ENCODE measurements around the gene PCDHGC3. TPM values are rescaled to one million over a fixed set of nuclear protein-coding genes. Genes with fewer than 3 reads are reported as not detected.
A peak's percentile ranks its signal among the peaks of the same experiment; 100 is the strongest.
"Not testable (repeated sequence)": the region's sequence is repeated elsewhere in the genome, so short reads cannot be mapped to it uniquely, and the experiment has no call there.

Gene PCDHGC3
- polyA plus RNA-seq (ENCODE audit: insufficient read length in 4 of 4), result 100 to 1,000 TPM in 3 of 4 donors, 10 to 100 TPM in 1; 98.1 to 164 (median 115) TPM

DNA sequence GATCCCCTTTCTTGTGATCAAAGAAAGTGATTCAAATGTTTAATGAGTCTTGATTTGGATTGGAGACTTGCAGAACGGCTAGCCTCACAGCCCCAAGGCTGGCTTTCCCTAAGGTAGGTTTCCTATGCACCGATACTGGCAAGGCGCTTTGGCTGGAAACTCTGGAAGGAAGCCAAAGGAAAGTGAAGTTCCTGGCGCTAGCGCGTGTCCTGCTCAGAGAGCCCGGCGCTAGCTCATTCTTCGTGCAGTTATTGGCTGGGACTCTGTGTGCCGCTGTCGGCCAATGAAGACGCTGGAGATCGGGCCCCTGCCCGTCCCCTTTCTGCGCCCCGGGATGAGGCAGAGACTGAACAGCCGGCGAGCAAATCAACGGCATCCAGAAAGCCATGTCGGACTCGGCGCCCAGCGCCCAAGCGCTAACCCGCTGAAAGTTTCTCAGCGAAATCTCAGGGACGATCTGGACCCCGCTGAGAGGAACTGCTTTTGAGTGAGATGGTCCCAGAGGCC is at the start of gene PCDHGC3:
PCDHGC3 (plus strand) TSS at position 342 of the 507 bp plus-strand sequence; CDS start at position 493, 151 bp downstream.
- DNase-seq (ENCODE audit: low read depth in 4 of 4, low spot score in 3 of 4), result peak; percentile 79 to 90 (median 84)

DNA sequence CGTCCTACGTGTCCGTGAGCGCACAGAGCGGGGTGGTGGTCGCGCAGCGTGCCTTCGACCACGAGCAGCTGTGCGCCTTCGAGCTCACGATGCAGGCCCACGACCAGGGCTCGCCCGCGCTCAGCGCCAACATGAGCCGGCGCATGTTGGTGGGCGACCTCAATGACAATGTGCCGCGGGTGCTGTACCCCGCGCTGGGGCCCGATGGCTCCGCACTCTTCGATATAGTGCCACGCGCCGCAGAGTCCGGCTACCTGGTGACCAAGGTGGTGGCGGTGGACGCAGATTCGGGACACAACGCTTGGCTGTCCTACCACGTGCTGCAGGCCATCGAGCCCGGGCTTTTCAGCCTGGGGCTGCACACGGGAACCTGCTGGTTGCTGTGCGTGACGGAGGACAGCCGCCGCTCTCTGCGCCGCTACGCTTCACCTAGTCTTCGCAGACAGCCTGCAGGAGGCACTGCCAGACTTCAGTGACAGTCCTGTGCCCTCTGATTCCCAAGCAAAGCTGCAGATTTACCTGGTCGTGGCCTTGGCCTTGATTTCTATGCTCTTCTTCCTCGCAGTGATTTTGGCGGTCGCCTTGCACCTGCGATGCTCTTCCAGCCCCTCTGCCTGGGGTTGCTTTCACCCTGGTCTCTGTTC is 47.9 kb upstream of the PCDHGC3 start:
- no peak for DNase-seq (ENCODE audit: low read depth in 4 of 4, low spot score in 3 of 4)

DNA sequence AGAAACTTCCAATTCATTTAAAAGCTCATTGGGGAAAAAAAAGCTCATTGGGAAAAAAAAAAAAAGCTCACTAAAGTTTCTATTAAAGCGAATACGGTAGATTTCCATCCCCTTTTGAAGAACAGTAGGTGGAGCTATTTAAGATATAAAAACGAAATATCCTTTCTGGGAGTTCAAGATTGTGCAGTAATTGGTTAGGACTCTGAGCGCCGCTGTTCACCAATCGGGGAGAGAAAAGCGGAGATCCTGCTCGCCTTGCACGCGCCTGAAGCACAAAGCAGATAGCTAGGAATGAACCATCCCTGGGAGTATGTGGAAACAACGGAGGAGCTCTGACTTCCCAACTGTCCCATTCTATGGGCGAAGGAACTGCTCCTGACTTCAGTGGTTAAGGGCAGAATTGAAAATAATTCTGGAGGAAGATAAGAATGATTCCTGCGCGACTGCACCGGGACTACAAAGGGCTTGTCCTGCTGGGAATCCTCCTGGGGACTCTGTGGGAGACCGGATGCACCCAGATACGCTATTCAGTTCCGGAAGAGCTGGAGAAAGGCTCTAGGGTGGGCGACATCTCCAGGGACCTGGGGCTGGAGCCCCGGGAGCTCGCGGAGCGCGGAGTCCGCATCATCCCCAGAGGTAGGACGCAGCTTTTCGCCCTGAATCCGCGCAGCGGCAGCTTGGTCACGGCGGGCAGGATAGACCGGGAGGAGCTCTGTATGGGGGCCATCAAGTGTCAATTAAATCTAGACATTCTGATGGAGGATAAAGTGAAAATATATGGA is 45.2 kb upstream of the PCDHGC3 start, which contains the start of gene PCDHGA12:
PCDHGA12 (plus strand) TSS at position 176 of the 782 bp plus-strand sequence; CDS start at position 429, 253 bp downstream.
- no peak for DNase-seq (ENCODE audit: low read depth in 4 of 4, low spot score in 3 of 4)

DNA sequence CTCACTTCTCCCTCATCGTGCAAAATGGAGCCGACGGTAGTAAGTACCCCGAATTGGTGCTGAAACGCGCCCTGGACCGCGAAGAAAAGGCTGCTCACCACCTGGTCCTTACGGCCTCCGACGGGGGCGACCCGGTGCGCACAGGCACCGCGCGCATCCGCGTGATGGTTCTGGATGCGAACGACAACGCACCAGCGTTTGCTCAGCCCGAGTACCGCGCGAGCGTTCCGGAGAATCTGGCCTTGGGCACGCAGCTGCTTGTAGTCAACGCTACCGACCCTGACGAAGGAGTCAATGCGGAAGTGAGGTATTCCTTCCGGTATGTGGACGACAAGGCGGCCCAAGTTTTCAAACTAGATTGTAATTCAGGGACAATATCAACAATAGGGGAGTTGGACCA is 44.5 kb upstream of the PCDHGC3 start:
- DNase-seq (ENCODE audit: low read depth in 4 of 4, low spot score in 3 of 4), result no peak

DNA sequence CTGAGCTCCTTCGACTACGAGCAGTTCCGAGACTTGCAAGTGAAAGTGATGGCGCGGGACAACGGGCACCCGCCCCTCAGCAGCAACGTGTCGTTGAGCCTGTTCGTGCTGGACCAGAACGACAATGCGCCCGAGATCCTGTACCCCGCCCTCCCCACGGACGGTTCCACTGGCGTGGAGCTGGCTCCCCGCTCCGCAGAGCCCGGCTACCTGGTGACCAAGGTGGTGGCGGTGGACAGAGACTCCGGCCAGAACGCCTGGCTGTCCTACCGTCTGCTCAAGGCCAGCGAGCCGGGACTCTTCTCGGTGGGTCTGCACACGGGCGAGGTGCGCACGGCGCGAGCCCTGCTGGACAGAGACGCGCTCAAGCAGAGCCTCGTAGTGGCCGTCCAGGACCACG is 43.5 kb upstream of the PCDHGC3 start:
- not testable (repeated sequence) for DNase-seq (ENCODE audit: low read depth in 4 of 4, low spot score in 3 of 4)

DNA sequence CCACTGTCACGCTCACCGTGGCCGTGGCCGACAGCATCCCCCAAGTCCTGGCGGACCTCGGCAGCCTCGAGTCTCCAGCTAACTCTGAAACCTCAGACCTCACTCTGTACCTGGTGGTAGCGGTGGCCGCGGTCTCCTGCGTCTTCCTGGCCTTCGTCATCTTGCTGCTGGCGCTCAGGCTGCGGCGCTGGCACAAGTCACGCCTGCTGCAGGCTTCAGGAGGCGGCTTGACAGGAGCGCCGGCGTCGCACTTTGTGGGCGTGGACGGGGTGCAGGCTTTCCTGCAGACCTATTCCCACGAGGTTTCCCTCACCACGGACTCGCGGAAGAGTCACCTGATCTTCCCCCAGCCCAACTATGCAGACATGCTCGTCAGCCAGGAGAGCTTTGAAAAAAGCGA is 43.0 kb upstream of the PCDHGC3 start:
- DNase-seq (ENCODE audit: low read depth in 4 of 4, low spot score in 3 of 4), result not testable (repeated sequence)

DNA sequence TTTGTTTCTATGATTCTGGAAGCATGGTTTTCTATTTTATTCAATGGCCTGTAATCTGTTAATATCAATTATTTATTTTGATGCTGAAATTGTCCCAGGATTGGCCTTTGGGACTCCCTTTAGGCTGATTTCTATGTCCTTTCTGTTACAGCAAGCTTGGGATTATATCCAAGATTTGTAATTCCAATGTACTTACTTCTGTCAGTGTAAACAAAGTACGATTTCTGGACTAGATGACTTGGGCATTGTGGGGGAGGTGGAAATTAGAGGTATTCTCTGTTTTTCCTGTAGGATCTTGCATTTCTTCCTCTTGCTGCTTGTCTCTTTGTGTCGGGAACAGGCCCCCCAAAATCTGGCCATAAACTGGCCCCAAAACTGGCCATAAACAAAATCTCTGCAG is 41.8 kb upstream of the PCDHGC3 start:
- DNase-seq (ENCODE audit: low read depth in 4 of 4, low spot score in 3 of 4), result no peak

DNA sequence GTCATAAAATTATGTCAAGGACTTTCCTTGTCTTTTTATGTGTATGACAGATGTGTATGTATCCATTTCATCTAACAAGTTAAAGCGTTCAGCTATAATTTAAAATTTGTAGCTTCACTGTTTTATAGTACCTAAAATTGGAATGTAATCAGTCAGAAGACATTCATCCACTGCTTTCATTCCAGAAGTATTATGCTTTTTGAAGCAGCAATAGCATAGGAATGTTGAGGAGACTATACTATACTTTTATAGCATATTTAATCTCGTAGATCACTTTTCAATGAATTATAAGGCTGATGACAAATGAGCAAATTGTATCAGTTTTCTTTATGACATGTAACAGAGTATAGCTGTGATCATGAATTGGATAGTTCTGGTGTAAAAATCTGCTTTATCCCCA is 38.5 kb upstream of the PCDHGC3 start:
- DNase-seq (ENCODE audit: low read depth in 4 of 4, low spot score in 3 of 4), result no peak

DNA sequence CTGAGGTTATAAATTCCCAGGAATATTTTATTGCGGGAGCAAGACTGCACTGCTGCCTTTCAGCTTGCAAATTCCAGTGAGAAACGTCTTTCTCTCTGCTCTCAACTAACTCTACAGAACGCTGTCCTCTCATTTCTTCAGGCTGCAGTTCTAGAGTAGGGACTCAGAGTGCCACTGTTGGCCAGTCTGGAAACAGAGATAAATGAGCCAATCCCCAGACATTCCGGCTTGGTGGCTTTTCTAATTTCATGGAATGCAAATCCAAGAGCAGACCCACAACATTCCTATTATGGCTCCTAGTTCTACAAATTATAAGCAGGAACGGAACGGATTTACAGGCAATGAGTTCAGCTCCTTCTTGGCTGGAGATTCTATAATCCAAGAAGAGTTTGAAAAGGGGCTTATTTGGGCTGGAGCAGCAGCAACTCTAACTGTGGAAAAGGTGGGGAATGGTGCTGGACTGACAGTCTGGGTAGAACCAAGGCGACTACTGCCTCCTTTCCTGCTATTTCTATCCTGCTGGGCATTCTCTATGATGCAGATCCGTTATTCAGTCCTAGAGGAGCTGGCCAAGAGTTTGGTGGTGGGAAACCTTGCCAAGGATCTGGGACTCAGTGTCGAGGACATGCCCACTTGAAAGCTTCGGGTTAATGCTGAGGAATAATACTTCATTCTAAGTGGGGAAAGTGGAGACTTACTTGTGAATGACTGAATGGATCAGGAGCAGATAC is 36.2 kb upstream of the PCDHGC3 start:
- DNase-seq (ENCODE audit: low read depth in 4 of 4, low spot score in 3 of 4), result no peak

DNA sequence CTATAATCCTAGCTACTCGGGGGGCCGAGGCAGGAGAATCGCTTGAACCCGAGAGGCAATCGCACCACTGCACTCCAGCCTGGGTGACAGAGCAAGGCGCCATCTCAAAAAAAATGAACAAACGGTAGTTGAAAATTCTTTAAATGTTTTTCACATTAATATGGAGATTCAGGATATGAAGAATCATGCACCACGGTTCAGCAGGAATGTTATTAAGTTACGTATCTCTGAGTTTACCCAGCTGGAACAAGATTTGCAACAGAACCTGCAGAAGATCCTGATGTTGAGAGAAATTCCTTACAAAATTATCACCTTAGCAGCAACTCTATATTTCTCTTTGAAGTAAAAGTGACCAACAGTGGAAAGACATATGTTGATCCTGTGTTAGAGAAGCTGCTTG is 35.4 kb upstream of the PCDHGC3 start:
- DNase-seq (ENCODE audit: low read depth in 4 of 4, low spot score in 3 of 4), result no peak

DNA sequence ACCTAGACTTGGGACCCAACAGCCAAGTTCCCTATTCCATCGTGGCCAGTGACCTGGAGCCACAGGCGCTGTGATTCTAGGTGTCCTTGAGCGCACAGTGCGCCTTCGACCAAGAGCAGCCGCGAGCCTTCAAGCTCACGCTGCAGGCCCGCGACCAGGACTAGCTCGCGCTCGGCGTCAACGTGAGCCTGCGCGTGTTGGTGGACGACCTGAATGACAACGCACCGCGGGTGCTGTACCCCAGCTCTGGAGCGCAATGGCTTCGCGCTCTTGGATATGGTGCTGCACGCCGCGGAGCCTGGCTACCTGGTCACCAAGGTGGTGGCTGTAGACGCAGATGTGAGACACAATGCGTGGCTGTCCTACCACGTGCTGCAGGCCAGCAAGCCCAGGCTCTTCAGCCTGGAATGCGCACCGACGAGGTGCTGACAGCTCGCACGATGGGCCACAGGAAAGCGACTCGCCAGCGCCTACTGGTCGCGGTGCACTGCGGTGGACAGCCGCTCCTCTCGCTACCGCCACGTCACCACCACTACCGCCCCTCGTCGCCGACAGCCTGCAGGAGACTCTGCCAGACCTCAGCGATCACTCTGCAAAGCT is 34.1 kb upstream of the PCDHGC3 start:
- DNase-seq (ENCODE audit: low read depth in 4 of 4, low spot score in 3 of 4), result no peak

DNA sequence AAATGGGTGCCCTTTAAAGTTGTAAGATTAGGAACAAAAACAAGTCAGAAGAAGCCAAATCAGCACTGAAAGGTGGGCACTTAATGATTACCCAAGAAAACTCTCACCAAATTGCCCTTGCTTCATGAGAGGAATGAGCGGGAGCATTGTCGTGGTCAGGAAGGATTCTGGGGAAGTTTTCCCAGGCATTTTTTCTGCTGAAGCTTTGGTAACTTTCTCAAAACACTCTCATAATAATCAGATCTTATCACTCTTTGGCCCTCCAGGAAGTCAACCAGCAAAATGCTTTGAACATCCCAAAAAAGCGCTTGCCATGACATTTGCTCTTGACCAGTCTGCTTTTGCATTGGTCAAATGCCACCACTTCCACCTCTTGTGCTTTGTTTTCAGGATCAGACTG is 10.4 kb upstream of the PCDHGC3 start:
- DNase-seq (ENCODE audit: low read depth in 4 of 4, low spot score in 3 of 4), result no peak

DNA sequence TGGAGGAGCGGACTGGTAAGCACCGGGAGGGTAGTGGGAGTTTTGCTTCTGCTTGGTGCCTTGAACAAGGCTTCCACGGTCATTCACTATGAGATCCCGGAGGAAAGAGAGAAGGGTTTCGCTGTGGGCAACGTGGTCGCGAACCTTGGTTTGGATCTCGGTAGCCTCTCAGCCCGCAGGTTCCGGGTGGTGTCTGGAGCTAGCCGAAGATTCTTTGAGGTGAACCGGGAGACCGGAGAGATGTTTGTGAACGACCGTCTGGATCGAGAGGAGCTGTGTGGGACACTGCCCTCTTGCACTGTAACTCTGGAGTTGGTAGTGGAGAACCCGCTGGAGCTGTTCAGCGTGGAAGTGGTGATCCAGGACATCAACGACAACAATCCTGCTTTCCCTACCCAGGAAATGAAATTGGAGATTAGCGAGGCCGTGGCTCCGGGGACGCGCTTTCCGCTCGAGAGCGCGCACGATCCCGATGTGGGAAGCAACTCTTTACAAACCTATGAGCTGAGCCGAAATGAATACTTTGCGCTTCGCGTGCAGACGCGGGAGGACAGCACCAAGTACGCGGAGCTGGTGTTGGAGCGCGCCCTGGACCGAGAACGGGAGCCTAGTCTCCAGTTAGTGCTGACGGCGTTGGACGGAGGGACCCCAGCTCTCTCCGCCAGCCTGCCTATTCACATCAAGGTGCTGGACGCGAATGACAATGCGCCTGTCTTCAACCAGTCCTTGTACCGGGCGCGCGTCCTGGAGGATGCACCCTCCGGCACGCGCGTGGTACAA is 556 bp downstream of the PCDHGC3 start:
- peak in 3 of 4 donors; percentile 73 to 75 (median 74) for DNase-seq (ENCODE audit: low read depth in 4 of 4, low spot score in 3 of 4)

DNA sequence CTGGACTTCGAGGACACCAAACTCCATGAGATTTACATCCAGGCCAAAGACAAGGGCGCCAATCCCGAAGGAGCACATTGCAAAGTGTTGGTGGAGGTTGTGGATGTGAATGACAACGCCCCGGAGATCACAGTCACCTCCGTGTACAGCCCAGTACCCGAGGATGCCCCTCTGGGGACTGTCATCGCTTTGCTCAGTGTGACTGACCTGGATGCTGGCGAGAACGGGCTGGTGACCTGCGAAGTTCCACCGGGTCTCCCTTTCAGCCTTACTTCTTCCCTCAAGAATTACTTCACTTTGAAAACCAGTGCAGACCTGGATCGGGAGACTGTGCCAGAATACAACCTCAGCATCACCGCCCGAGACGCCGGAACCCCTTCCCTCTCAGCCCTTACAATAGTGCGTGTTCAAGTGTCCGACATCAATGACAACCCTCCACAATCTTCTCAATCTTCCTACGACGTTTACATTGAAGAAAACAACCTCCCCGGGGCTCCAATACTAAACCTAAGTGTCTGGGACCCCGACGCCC is 1.3 kb downstream of the PCDHGC3 start:
- no peak for DNase-seq (ENCODE audit: low read depth in 4 of 4, low spot score in 3 of 4)

DNA sequence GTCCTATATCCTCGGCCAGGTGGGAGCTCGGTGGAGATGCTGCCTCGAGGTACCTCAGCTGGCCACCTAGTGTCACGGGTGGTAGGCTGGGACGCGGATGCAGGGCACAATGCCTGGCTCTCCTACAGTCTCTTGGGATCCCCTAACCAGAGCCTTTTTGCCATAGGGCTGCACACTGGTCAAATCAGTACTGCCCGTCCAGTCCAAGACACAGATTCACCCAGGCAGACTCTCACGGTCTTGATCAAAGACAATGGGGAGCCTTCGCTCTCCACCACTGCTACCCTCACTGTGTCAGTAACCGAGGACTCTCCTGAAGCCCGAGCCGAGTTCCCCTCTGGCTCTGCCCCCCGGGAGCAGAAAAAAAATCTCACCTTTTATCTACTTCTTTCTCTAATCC is 2.0 kb downstream of the PCDHGC3 start:
- DNase-seq (ENCODE audit: low read depth in 4 of 4, low spot score in 3 of 4), result no peak

DNA sequence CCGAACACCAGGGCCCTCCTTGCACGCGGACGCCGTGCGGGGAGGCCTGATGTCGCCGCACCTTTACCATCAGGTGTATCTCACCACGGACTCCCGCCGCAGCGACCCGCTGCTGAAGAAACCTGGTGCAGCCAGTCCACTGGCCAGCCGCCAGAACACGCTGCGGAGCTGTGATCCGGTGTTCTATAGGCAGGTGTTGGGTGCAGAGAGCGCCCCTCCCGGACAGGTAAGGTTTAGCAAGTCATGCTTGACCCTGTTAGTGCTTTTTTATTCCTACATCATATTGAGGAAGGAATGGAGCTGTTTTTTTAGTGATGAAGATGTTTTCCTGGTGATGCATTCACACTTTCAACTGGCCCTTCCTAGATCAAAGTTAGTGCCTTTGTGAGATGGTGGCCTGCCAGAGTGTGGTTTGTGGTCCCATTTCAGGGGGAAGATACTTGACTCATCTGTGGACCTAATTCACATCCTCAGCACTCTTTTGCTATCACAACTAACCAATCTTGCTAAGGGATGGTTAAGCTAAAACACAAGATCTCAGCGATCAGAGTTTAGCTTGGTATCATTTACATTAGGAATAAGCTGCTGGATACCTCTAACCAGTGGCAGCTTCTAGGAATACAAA is 2.7 kb downstream of the PCDHGC3 start:
- DNase-seq (ENCODE audit: low read depth in 4 of 4, low spot score in 3 of 4), result no peak

DNA sequence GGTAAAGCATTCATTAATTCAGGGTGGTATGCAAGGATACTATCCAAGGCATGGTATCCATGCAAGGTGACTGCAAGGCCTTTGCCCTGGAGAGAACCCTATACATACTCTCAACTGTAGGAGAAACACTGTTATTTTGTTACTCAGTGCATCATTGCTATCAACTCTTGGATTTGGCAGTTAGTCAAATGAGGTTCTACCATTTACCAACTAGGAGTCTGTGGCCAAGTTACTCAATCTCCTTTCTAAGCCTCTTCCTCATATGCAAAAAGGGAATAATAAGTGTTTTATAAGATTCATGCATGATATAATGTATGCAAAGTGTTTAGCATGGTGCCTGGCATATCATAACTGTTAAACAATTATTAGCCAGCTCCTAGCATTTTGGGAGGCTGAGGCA is 4.0 kb downstream of the PCDHGC3 start:
- no peak for DNase-seq (ENCODE audit: low read depth in 4 of 4, low spot score in 3 of 4)

DNA sequence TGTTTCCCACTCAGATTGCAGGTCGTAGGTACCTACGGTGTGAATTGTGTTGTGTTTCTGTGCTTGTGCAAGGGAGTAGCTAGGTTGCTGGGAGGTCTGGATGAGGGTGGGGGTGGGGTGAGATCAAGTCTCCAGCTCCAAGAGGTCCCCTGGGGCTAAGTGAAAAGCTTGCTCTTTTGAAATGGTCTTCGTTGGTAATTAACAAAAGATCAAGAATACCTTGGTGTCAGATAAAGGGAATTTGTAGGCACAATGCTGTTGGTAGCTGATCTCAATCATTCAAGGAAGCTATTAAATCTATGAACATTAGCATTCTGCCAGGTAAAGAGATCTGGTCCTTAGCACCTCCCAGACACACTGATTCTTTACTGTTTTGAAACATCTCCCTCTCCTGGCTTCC is 8.1 kb downstream of the PCDHGC3 start:
- no peak for DNase-seq (ENCODE audit: low read depth in 4 of 4, low spot score in 3 of 4)

DNA sequence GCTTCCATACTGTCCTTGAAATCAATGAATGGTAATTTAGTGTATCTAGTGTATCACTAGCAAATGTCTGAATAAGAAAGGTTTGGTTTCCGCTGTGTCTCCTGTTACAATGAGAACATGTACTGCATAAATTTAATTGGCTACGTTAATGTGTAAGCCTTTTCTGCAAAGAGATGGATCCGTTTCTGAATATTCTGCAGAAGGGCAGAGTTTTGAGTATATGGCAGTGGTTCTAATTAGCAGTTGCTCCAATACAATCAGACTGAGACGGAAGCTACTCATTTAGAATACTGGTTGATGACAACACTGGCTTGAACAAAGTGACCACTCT is 8.5 kb downstream of the PCDHGC3 start:
- DNase-seq (ENCODE audit: low read depth in 4 of 4, low spot score in 3 of 4), result no peak
